OCI-LY7 (cell line): ENCODE measurements around the gene MED26.

Experiments used
- EZH2phosphoT487 ChIP-seq: fragments of 200-600 bp; sonication (generic); IDR thresholded peaks from 2 replicates; pipeline ENCODE4 v1.6.1; 2018; ENCODE audit warnings: low read depth, borderline replicate concordance, mild to moderate bottlenecking, mixed run types, antibody characterized with exemption, low read length, moderate library complexity, mixed read lengths
- TF ChIP-seq, protein P1 (sequence below): fragments of 200-600 bp; sonication (generic); conservative IDR thresholded peaks from 2 replicates; pipeline ENCODE4 v1.5.1; 2014; ENCODE audit warnings: mild to moderate bottlenecking, antibody characterized with exemption, low read length, moderate library complexity, mixed read lengths

DNA sequence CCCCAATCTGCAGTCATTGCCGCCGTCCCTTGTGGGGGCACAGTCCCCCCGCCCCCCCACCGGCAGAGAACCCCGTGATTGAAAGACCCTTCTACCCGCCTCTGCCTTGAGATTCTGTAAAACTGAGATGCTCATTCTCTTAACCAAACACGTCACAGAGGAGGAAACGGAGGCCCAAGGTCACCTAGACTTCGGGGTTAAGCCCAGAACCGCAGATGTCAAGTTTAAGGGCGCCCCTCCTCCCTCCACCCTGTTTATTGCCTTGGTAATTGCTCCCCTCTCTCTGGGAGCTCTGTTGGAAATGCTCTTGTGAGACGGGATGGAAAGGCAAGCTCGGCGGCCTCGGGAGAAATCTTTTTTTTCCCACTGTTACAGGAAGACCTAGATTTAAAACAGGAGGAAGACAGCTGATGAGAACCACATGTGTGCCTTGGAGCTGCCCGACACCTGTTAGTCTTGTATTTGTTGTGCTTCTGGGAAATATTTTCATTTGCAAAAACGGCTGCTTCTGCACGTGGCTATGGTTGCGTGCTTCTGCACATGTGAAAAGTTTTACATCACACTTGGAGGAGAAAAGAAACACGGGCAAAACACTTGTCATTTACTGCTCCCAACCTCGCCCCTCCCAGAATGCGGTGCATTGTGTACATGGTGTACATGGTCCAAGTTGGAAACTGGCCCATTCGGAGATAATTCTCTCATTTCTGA lies 1.1 kb upstream of the MED26 start:
- TF ChIP-seq, protein P1, sequence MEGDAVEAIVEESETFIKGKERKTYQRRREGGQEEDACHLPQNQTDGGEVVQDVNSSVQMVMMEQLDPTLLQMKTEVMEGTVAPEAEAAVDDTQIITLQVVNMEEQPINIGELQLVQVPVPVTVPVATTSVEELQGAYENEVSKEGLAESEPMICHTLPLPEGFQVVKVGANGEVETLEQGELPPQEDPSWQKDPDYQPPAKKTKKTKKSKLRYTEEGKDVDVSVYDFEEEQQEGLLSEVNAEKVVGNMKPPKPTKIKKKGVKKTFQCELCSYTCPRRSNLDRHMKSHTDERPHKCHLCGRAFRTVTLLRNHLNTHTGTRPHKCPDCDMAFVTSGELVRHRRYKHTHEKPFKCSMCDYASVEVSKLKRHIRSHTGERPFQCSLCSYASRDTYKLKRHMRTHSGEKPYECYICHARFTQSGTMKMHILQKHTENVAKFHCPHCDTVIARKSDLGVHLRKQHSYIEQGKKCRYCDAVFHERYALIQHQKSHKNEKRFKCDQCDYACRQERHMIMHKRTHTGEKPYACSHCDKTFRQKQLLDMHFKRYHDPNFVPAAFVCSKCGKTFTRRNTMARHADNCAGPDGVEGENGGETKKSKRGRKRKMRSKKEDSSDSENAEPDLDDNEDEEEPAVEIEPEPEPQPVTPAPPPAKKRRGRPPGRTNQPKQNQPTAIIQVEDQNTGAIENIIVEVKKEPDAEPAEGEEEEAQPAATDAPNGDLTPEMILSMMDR = 0 out of 2 replicates have a peak, but pooled peaks have one; percentile 24
- TF ChIP-seq EZH2phosphoT487 = no peak
